ENCODE data around the gene POC1B. TPM values are rescaled to one million over a fixed set of nuclear protein-coding genes. Genes with fewer than 3 reads are reported as not detected.

Gene POC1B
- polyA plus RNA-seq, 1 donor (not counting 4 experiments of a cell fraction or from before 2014, with no cell fraction given) = 16.4 TPM

DNA sequence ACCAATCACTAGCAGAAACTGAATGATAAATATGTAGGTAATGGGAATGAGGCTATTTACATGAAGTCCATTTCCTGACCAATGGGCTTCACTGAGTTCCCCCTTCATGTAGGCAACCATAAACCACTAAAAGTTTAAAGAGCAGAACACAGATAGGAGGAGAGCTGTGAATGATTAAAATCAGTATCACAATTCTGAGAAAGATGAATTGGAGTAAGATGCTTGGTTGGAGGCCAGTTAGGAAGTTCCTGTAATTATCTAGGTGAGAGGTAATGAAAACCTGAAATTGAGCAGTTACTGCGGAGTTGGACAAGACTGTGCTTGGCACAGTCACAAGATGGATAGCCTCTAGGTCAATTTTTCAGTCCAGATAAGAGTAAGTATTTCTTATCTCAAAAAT, 57.8 kb downstream of the POC1B start:
- DNase-seq (ENCODE audit: low read depth, low spot score) = no peak
- Histone ChIP-seq H3K9me3 (ENCODE audit: control insufficient read depth, low read depth, low read length) (no peaks in the 10 kb centered on the region), H3K4me2 (ENCODE audit: control insufficient read depth, extremely low read depth, insufficient read depth, low read depth, low read length) (no peak overlapping the region), H2AFZ (ENCODE audit: control insufficient read depth, low read length) (no peak overlapping the region), H3K27ac (ENCODE audit: control insufficient read depth, insufficient read depth, low read length) (no peak overlapping the region), H3K4me3 (ENCODE audit: control insufficient read depth in 2 of 3, extremely low read depth in 1 of 3, insufficient read depth in 2 of 3, low read depth in 1 of 3, low read length in 3 of 3) (no peak overlapping the region), H3K9me1 (ENCODE audit: control insufficient read depth, extremely low read depth, insufficient read depth, low read length) (no peaks in the 10 kb centered on the region), H3K79me2 (ENCODE audit: control insufficient read depth, insufficient read depth, low read length) (no peaks in the 10 kb centered on the region), H3K4me1 (ENCODE audit: control insufficient read depth, extremely low read depth, insufficient read depth, low read length) (peaks cover 18% of the 10 kb centered on the region), H3K36me3 (ENCODE audit: control insufficient read depth in 2 of 2, extremely low read depth in 1 of 2, insufficient read depth in 2 of 2, low read length in 2 of 2) (peaks cover 0 to 3% of the 10 kb centered on the region in 2 experiments), H3K9ac (ENCODE audit: control insufficient read depth, extremely low read depth, insufficient read depth, low read length) (no peak overlapping the region), H4K20me1 (ENCODE audit: control insufficient read depth, extremely low read depth, insufficient read depth, low read length) (no peaks in the 10 kb centered on the region), H3K27me3 (ENCODE audit: control insufficient read depth, extremely low read depth, insufficient read depth, low read length) (no peaks in the 10 kb centered on the region)
- no peak for FAIRE-seq
- TF ChIP-seq, protein P1, sequence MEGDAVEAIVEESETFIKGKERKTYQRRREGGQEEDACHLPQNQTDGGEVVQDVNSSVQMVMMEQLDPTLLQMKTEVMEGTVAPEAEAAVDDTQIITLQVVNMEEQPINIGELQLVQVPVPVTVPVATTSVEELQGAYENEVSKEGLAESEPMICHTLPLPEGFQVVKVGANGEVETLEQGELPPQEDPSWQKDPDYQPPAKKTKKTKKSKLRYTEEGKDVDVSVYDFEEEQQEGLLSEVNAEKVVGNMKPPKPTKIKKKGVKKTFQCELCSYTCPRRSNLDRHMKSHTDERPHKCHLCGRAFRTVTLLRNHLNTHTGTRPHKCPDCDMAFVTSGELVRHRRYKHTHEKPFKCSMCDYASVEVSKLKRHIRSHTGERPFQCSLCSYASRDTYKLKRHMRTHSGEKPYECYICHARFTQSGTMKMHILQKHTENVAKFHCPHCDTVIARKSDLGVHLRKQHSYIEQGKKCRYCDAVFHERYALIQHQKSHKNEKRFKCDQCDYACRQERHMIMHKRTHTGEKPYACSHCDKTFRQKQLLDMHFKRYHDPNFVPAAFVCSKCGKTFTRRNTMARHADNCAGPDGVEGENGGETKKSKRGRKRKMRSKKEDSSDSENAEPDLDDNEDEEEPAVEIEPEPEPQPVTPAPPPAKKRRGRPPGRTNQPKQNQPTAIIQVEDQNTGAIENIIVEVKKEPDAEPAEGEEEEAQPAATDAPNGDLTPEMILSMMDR (optimal IDR thresholded peaks at IDR 0.05 in 1 of 3, IDR thresholded peaks at IDR 0.05 in 1 of 3, conservative IDR thresholded peaks at IDR 0.05 in 1 of 3; ENCODE audit: extremely low read depth in 1 of 3, insufficient read depth in 2 of 3, low read length in 3 of 3) = no peak
- no peak for TF ChIP-seq EZH2 (IDR thresholded peaks at IDR 0.05; ENCODE audit: low read length)
- dilution Hi-C loops (cut with MboI; ENCODE audit: extremely low pct_ligation_motif_present, low sequenced_read_pairs) = loop anchor here (25.0 kb wide), 1 partner anchor 406 kb away; no protein-coding TSS in a partner anchor

DNA sequence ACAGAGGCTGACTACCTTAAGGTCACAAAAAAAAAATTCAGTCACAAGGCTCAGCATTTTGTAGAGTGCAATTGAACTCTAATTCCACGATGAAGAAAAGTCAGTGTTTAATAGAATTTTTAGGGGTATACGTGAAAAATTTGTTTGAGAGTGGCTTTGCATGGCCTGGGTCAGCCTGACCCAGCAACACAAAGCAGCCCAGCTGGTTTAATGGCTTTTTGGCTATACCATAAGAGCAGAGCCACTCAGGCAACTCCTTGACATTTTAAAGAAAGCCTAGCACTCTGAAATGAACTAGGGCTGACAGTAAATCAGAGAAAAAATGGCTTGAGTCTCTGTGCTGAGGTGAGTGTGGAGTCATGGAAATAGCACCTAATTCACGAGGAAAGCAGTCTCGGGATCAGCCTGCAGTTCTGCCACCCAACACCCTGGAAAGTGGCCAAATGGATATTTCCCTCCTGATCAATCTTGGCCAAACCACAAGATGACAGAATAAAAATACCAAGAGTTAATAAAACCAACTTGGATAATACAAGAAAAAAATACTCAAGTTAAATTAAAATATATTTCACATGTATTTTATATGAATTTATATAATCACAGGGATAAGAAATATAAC, 60.8 kb downstream of the POC1B start:
- Histone ChIP-seq H3K4me2 (ENCODE audit: control insufficient read depth, extremely low read depth, insufficient read depth, low read depth, low read length) (no peak overlapping the region), H4K20me1 (ENCODE audit: control insufficient read depth, extremely low read depth, insufficient read depth, low read length) (no peaks in the 10 kb centered on the region), H3K36me3 (ENCODE audit: control insufficient read depth in 2 of 2, extremely low read depth in 1 of 2, insufficient read depth in 2 of 2, low read length in 2 of 2) (peaks cover 0 to 3% of the 10 kb centered on the region in 2 experiments), H3K9me3 (ENCODE audit: control insufficient read depth, low read depth, low read length) (no peaks in the 10 kb centered on the region), H3K4me3 (ENCODE audit: control insufficient read depth in 2 of 3, extremely low read depth in 1 of 3, insufficient read depth in 2 of 3, low read depth in 1 of 3, low read length in 3 of 3) (no peak overlapping the region), H3K27me3 (ENCODE audit: control insufficient read depth, extremely low read depth, insufficient read depth, low read length) (no peaks in the 10 kb centered on the region), H2AFZ (ENCODE audit: control insufficient read depth, low read length) (no peak overlapping the region), H3K9ac (ENCODE audit: control insufficient read depth, extremely low read depth, insufficient read depth, low read length) (no peak overlapping the region), H3K79me2 (ENCODE audit: control insufficient read depth, insufficient read depth, low read length) (no peaks in the 10 kb centered on the region), H3K9me1 (ENCODE audit: control insufficient read depth, extremely low read depth, insufficient read depth, low read length) (no peaks in the 10 kb centered on the region), H3K4me1 (ENCODE audit: control insufficient read depth, extremely low read depth, insufficient read depth, low read length) (peaks cover 18% of the 10 kb centered on the region), H3K27ac (ENCODE audit: control insufficient read depth, insufficient read depth, low read length) (no peak overlapping the region)
- no peak for TF ChIP-seq EZH2 (IDR thresholded peaks at IDR 0.05; ENCODE audit: low read length)
- TF ChIP-seq, protein P1 (optimal IDR thresholded peaks at IDR 0.05 in 1 of 3, IDR thresholded peaks at IDR 0.05 in 1 of 3, conservative IDR thresholded peaks at IDR 0.05 in 1 of 3; ENCODE audit: extremely low read depth in 1 of 3, insufficient read depth in 2 of 3, low read length in 3 of 3) = no peak
- dilution Hi-C loops (cut with MboI; ENCODE audit: extremely low pct_ligation_motif_present, low sequenced_read_pairs) = loop anchor here (25.0 kb wide), 1 partner anchor 403 kb away; no protein-coding TSS in a partner anchor
- DNase-seq (ENCODE audit: low read depth, low spot score) (no peak), FAIRE-seq (no peak)

Data from keratinocyte (primary cell).